WERI-Rb-1 (cell line): Measurements from ENCODE around the gene PDE10A.

Source experiments
- DNase-seq: peaks from one replicate; pipeline ENCODE4 v3.0.0-alpha.2; 2020
- H3K27ac ChIP-seq: fragments of 250-450 bp; sonication (Bioruptor Pico); 2 replicates; pipeline ENCODE4 v1.5.1; 2020; ENCODE audit warnings: mild to moderate bottlenecking, moderate library complexity
- H3K27me3 ChIP-seq: fragments of 250-450 bp; sonication (Bioruptor Pico); 2 replicates; pipeline ENCODE4 v1.5.1; 2021; ENCODE audit warnings: mild to moderate bottlenecking, low read depth, moderate library complexity; ENCODE audit not compliant: insufficient read depth, severe bottlenecking
- H3K36me3 ChIP-seq: fragments of 250-450 bp; sonication (Bioruptor Pico); 2 replicates; pipeline ENCODE4 v1.5.1; 2020; ENCODE audit warnings: mild to moderate bottlenecking, moderate library complexity
- H3K4me3 ChIP-seq: 2 replicates; pipeline ENCODE4 v1.5.1; 2011; ENCODE audit warnings: low read depth, mild to moderate bottlenecking, control low read depth, low read length
- H3K9me3 ChIP-seq: fragments of 250-450 bp; sonication (Bioruptor Pico); 2 replicates; pipeline ENCODE4 v1.5.1; 2021; ENCODE audit warnings: mild to moderate bottlenecking, moderate library complexity; ENCODE audit not compliant: severe bottlenecking
- TF ChIP-seq, protein P1 (sequence below): IDR thresholded peaks from 2 replicates; pipeline ENCODE4 v1.5.1; 2011; ENCODE audit warnings: low read depth, mild to moderate bottlenecking, control low read depth, inconsistent platforms, low read length

The PDE10A gene

GRCh38 chr6:165636402-165637048 lies 26.5 kb downstream of the PDE10A start:
- no peaks in the 10 kb centered on the region for H3K9me3 ChIP-seq
- no peak overlapping the region for H3K4me3 ChIP-seq
- H3K36me3 ChIP-seq, result no peaks in the 10 kb centered on the region
- no peak for DNase-seq
- TF ChIP-seq, protein P1, sequence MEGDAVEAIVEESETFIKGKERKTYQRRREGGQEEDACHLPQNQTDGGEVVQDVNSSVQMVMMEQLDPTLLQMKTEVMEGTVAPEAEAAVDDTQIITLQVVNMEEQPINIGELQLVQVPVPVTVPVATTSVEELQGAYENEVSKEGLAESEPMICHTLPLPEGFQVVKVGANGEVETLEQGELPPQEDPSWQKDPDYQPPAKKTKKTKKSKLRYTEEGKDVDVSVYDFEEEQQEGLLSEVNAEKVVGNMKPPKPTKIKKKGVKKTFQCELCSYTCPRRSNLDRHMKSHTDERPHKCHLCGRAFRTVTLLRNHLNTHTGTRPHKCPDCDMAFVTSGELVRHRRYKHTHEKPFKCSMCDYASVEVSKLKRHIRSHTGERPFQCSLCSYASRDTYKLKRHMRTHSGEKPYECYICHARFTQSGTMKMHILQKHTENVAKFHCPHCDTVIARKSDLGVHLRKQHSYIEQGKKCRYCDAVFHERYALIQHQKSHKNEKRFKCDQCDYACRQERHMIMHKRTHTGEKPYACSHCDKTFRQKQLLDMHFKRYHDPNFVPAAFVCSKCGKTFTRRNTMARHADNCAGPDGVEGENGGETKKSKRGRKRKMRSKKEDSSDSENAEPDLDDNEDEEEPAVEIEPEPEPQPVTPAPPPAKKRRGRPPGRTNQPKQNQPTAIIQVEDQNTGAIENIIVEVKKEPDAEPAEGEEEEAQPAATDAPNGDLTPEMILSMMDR, result no peak
- H3K27ac ChIP-seq, result no peak overlapping the region
- peaks cover 76% of the 10 kb centered on the region for H3K27me3 ChIP-seq

- H3K27me3 ChIP-seq, result peaks cover 78% of the 10 kb centered on the region
- TF ChIP-seq, protein P1, result no peak
- DNase-seq, result no peak
- no peak overlapping the region for H3K4me3 ChIP-seq
- no peaks in the 10 kb centered on the region for H3K36me3 ChIP-seq
- no peak overlapping the region for H3K27ac ChIP-seq
- no peaks in the 10 kb centered on the region for H3K9me3 ChIP-seq
Measured at GRCh38 chr6:165635965-165636364, 27.1 kb downstream of the PDE10A start.

DNA sequence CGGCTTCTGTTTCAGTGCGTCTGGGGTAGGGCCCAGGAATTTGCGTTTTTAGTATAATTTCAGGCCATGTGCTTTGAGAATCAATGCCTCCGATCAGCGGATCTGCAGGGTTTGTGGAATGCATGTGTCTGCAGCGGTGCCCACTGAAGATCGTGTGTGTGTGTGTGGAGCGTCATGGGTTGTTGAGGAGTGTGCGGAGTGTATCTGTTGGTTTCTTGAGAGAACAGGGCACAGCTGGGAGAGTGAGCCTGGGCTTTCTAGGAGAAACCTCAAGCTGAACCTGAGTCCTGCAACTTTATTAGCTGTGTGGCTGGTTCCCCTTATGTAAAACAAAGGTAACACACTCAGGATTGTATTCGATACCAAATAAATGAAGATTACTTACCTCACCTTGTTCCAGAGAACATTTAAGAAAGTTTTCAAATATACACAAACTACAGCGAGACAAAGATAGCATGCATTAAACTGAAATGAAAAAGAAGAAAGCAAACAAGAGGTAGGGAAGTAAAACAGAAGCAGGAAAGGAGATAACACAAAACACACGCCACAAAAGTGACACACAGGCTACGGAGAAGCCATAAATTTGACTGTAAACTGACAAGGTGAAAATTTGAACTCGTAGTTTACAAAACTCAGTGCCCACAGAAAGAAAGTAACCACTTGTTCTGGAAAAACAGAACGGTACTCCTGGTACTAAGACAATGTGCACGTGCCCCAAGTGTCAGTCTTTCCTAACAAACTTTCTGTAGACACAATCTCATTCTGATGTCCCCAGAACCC lies 28.8 kb downstream of the PDE10A start:
- no peak overlapping the region for H3K27ac ChIP-seq
- H3K9me3 ChIP-seq, result no peaks in the 10 kb centered on the region
- DNase-seq, result no peak

GRCh38 chr6:165632194-165632593 lies 30.8 kb downstream of the PDE10A start:
- Histone ChIP-seq H3K9me3 (no peaks in the 10 kb centered on the region), H3K4me3 (no peak overlapping the region), H3K27ac (no peak overlapping the region), H3K36me3 (no peaks in the 10 kb centered on the region), H3K27me3 (peaks cover 87% of the 10 kb centered on the region)
- TF ChIP-seq, protein P1, result no peak
- no peak for DNase-seq

More for the DNA sequence above, 28.8 kb downstream of the PDE10A start:
- Histone ChIP-seq H3K27me3 (peaks cover 87% of the 10 kb centered on the region), H3K36me3 (no peaks in the 10 kb centered on the region), H3K4me3 (no peak overlapping the region)
- TF ChIP-seq, protein P1, result no peak

- Histone ChIP-seq H3K9me3 (no peaks in the 10 kb centered on the region), H3K36me3 (no peaks in the 10 kb centered on the region), H3K4me3 (no peak overlapping the region), H3K27ac (no peak overlapping the region), H3K27me3 (peaks cover 76% of the 10 kb centered on the region)
- no peak for DNase-seq
- TF ChIP-seq, protein P1, result no peak
Measured at GRCh38 chr6:165630544-165630953, 32.5 kb downstream of the PDE10A start.
